HEK293 (cell line): Measurements from ENCODE around the gene GJC2.

Experiments used
- EGR2 ChIP-seq: fragments of 450-650 bp; formaldehyde crosslinking; IDR thresholded peaks from 2 replicates; pipeline ENCODE4 v1.5.1; 2016; ENCODE audit warnings: low read depth, missing biosample characterization, missing genetic modification characterization
- IKZF3 ChIP-seq: fragments of 450-650 bp; IDR thresholded peaks from 2 replicates; pipeline ENCODE4 v1.5.0; 2018; ENCODE audit warnings: missing biosample characterization, mild to moderate bottlenecking, missing genetic modification characterization, moderate library complexity
- KLF1 ChIP-seq: fragments of 450-650 bp; formaldehyde crosslinking; IDR thresholded peaks from 2 replicates; pipeline ENCODE4 v1.5.1; 2016; ENCODE audit warnings: missing biosample characterization, missing genetic modification characterization
- KLF16 ChIP-seq: fragments of 450-650 bp; formaldehyde crosslinking; IDR thresholded peaks from 2 replicates; pipeline ENCODE4 v1.5.1; 2017; ENCODE audit warnings: missing biosample characterization, missing genetic modification characterization
- KLF8 ChIP-seq: fragments of 450-650 bp; formaldehyde crosslinking; IDR thresholded peaks from 2 replicates; pipeline ENCODE4 v1.5.1; 2016; ENCODE audit warnings: missing biosample characterization, missing genetic modification characterization
- KLF9 ChIP-seq: fragments of 450-650 bp; formaldehyde crosslinking; IDR thresholded peaks from 2 replicates; pipeline ENCODE4 v1.5.1; 2016; ENCODE audit warnings: missing biosample characterization, missing genetic modification characterization, low read depth
- PRDM1 ChIP-seq: fragments of 450-650 bp; formaldehyde crosslinking; IDR thresholded peaks from 2 replicates; pipeline ENCODE4; 2016; ENCODE audit warnings: missing biosample characterization, missing genetic modification characterization
- REST ChIP-seq: fragments of 450-650 bp; formaldehyde crosslinking; IDR thresholded peaks from 2 replicates; pipeline ENCODE4 v1.5.1; 2016; ENCODE audit warnings: missing biosample characterization, missing genetic modification characterization
- SALL2 ChIP-seq: fragments of 450-650 bp; formaldehyde crosslinking; IDR thresholded peaks from 2 replicates; pipeline ENCODE4 v1.5.0; 2017; ENCODE audit warnings: missing biosample characterization, mild to moderate bottlenecking, missing genetic modification characterization, borderline replicate concordance
- YY1 ChIP-seq: fragments of 450-650 bp; formaldehyde crosslinking; IDR thresholded peaks from 2 replicates; pipeline ENCODE4 v1.5.1; 2018; ENCODE audit warnings: missing biosample characterization, missing genetic modification characterization
- ZBTB48 ChIP-seq: fragments of 450-650 bp; formaldehyde crosslinking; IDR thresholded peaks from 2 replicates; pipeline ENCODE4 v1.5.1; 2016; ENCODE audit warnings: missing biosample characterization, missing genetic modification characterization
- ZFHX2 ChIP-seq: fragments of 450-650 bp; formaldehyde crosslinking; conservative IDR thresholded peaks from 2 replicates; pipeline ENCODE4 v1.5.1; 2016; ENCODE audit warnings: missing biosample characterization, missing genetic modification characterization
- ZIC2 ChIP-seq: fragments of 450-650 bp; formaldehyde crosslinking; IDR thresholded peaks from 2 replicates; pipeline ENCODE4 v1.5.1; 2016; ENCODE audit warnings: missing biosample characterization, missing genetic modification characterization
- ZNF335 ChIP-seq: fragments of 450-650 bp; formaldehyde crosslinking; conservative IDR thresholded peaks from 2 replicates; pipeline ENCODE4 v1.5.1; 2016; ENCODE audit warnings: missing biosample characterization, missing genetic modification characterization
- ZNF341 ChIP-seq: fragments of 450-650 bp; formaldehyde crosslinking; IDR thresholded peaks from 2 replicates; pipeline ENCODE4; 2016; ENCODE audit warnings: low read depth, missing biosample characterization, missing genetic modification characterization
- ZNF366 ChIP-seq: fragments of 450-650 bp; formaldehyde crosslinking; conservative IDR thresholded peaks from 2 replicates; pipeline ENCODE4 v1.5.1; 2016; ENCODE audit warnings: missing biosample characterization, missing genetic modification characterization
- ZNF501 ChIP-seq: fragments of 450-650 bp; formaldehyde crosslinking; IDR thresholded peaks from 2 replicates; pipeline ENCODE4 v1.5.1; 2016; ENCODE audit warnings: missing biosample characterization, missing genetic modification characterization
- ZNF580 ChIP-seq: fragments of 450-650 bp; formaldehyde crosslinking; IDR thresholded peaks from 2 replicates; pipeline ENCODE4 v1.5.1; 2016; ENCODE audit warnings: missing biosample characterization, missing genetic modification characterization
- ZNF645 ChIP-seq: fragments of 450-650 bp; formaldehyde crosslinking; IDR thresholded peaks from 2 replicates; pipeline ENCODE4; 2016; ENCODE audit warnings: missing biosample characterization, missing genetic modification characterization
- ZNF660 ChIP-seq: fragments of 450-650 bp; IDR thresholded peaks from 2 replicates; pipeline ENCODE4 v1.5.1; 2018; ENCODE audit warnings: missing biosample characterization, mild to moderate bottlenecking, missing genetic modification characterization
- ZNF747 ChIP-seq: fragments of 450-650 bp; formaldehyde crosslinking; IDR thresholded peaks from 2 replicates; pipeline ENCODE4 v1.5.1; 2016; ENCODE audit warnings: missing biosample characterization, missing genetic modification characterization
- ZXDB ChIP-seq: fragments of 450-650 bp; formaldehyde crosslinking; IDR thresholded peaks from 2 replicates; pipeline ENCODE4 v1.5.1; 2016; ENCODE audit warnings: missing biosample characterization, missing genetic modification characterization
- TF ChIP-seq, protein P1 (sequence below): fragments of 450-650 bp; formaldehyde crosslinking; IDR thresholded peaks from 2 replicates; pipeline ENCODE4 v1.5.1; 2016; ENCODE audit warnings: missing biosample characterization, missing genetic modification characterization
- TF ChIP-seq, protein P2 (sequence below): fragments of 450-650 bp; formaldehyde crosslinking; IDR thresholded peaks from 2 replicates; pipeline ENCODE4 v1.5.1; 2016; ENCODE audit warnings: missing biosample characterization, missing genetic modification characterization
- TF ChIP-seq, protein P3 (sequence below): fragments of 450-650 bp; formaldehyde crosslinking; IDR thresholded peaks from 2 replicates; pipeline ENCODE4 v1.5.1; 2016; ENCODE audit warnings: missing biosample characterization, missing genetic modification characterization
- TF ChIP-seq, protein P4 (sequence below): fragments of 450-650 bp; formaldehyde crosslinking; conservative IDR thresholded peaks from 2 replicates; pipeline ENCODE4 v1.5.1; 2016; ENCODE audit warnings: low read depth, missing biosample characterization, missing genetic modification characterization

The GJC2 gene

DNA sequence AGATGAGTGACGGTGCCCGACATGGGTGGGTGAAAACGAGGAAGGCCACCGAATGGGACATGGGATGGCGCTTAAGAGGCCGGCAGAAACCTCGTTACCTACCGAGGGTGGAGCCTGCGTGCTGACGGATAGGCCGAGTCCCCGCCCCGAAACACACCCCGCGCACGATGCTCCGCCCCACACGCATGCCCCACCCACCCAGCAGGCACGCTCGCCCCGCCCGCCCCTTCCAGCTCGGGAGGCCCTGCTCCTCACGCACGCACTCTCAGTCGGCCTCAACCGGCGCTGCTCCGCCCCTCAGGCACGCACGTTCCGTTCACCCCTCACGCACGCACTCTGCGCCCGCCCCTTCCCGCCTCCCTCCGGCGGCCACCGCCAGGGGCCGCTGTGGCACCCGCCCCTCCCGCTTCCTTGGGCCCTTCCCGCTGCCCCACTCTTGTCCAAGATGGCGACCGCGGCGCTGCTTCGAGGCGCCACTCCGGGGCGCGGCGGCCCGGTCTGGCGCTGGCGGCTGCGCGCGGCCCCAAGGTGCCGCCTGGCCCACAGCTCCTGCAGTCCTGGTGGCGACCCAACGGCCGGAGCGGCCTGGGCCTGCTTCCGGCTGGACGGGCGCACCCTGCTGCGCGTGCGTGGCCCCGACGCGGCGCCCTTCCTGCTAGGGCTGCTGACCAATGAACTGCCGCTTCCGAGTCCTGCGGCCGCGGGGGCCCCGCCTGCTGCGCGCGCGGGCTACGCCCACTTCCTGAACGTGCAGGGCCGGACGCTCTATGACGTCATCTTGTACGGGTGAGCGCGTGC, 15.8 kb downstream of the GJC2 start, which contains the start of gene IBA57 (continued):
- TF ChIP-seq ZNF645 (no peak), ZNF335 (tag by site-specific recombination) (no peak; the same call in 1 of the 2 replicates), REST (tag by site-specific recombination) (0 out of 2 replicates have a peak, but pooled peaks have one; percentile 9), ZNF580 (tag by site-specific recombination) (peak; percentile 96), ZNF366 (no peak), ZNF747 (tag by site-specific recombination) (no peak), SALL2 (tag by site-specific recombination) (no peak), KLF16 (tag by site-specific recombination) (peak; percentile 92), ZNF660 (tag by site-specific recombination) (peak; percentile 98), ZFHX2 (tag by site-specific recombination) (peak; percentile 83), KLF1 (peak; percentile 96), YY1 (tag by site-specific recombination) (peak; percentile 98), ZBTB48 (no peak; the same call in 1 of the 2 replicates), EGR2 (tag by site-specific recombination) (peak; percentile 70), ZXDB (tag by site-specific recombination) (peak; percentile 89), KLF9 (tag by site-specific recombination) (peak; percentile 93), KLF8 (tag by site-specific recombination) (peak; percentile 97), ZIC2 (tag by site-specific recombination) (peak; percentile 90), ZNF341 (tag by site-specific recombination) (peak; percentile 26; the same call in 1 of the 2 replicates), ZNF501 (peak; percentile 57; the same call in 1 of the 2 replicates), PRDM1 (tag by site-specific recombination) (no peak), IKZF3 (tag by site-specific recombination) (peak; percentile 71; the same call in 1 of the 2 replicates)
- TF ChIP-seq, protein P1, sequence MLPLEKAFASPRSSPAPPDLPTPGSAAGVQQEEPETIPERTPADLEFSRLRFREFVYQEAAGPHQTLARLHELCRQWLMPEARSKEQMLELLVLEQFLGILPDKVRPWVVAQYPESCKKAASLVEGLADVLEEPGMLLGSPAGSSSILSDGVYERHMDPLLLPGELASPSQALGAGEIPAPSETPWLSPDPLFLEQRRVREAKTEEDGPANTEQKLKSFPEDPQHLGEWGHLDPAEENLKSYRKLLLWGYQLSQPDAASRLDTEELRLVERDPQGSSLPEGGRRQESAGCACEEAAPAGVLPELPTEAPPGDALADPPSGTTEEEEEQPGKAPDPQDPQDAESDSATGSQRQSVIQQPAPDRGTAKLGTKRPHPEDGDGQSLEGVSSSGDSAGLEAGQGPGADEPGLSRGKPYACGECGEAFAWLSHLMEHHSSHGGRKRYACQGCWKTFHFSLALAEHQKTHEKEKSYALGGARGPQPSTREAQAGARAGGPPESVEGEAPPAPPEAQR (tag by site-specific recombination) = 0 out of 2 replicates have a peak, but pooled peaks have one; percentile 27
- TF ChIP-seq, protein P2, sequence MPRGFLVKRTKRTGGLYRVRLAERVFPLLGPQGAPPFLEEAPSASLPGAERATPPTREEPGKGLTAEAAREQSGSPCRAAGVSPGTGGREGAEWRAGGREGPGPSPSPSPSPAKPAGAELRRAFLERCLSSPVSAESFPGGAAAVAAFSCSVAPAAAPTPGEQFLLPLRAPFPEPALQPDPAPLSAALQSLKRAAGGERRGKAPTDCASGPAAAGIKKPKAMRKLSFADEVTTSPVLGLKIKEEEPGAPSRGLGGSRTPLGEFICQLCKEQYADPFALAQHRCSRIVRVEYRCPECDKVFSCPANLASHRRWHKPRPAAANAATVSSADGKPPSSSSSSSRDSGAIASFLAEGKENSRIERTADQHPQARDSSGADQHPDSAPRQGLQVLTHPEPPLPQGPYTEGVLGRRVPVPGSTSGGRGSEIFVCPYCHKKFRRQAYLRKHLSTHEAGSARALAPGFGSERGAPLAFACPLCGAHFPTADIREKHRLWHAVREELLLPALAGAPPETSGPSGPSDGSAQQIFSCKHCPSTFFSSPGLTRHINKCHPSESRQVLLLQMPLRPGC (tag by site-specific recombination) = no peak; the same call in 1 of the 2 replicates
- TF ChIP-seq, protein P3, sequence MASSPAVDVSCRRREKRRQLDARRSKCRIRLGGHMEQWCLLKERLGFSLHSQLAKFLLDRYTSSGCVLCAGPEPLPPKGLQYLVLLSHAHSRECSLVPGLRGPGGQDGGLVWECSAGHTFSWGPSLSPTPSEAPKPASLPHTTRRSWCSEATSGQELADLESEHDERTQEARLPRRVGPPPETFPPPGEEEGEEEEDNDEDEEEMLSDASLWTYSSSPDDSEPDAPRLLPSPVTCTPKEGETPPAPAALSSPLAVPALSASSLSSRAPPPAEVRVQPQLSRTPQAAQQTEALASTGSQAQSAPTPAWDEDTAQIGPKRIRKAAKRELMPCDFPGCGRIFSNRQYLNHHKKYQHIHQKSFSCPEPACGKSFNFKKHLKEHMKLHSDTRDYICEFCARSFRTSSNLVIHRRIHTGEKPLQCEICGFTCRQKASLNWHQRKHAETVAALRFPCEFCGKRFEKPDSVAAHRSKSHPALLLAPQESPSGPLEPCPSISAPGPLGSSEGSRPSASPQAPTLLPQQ (tag by site-specific recombination) = peak; percentile 73
- TF ChIP-seq, protein P4, sequence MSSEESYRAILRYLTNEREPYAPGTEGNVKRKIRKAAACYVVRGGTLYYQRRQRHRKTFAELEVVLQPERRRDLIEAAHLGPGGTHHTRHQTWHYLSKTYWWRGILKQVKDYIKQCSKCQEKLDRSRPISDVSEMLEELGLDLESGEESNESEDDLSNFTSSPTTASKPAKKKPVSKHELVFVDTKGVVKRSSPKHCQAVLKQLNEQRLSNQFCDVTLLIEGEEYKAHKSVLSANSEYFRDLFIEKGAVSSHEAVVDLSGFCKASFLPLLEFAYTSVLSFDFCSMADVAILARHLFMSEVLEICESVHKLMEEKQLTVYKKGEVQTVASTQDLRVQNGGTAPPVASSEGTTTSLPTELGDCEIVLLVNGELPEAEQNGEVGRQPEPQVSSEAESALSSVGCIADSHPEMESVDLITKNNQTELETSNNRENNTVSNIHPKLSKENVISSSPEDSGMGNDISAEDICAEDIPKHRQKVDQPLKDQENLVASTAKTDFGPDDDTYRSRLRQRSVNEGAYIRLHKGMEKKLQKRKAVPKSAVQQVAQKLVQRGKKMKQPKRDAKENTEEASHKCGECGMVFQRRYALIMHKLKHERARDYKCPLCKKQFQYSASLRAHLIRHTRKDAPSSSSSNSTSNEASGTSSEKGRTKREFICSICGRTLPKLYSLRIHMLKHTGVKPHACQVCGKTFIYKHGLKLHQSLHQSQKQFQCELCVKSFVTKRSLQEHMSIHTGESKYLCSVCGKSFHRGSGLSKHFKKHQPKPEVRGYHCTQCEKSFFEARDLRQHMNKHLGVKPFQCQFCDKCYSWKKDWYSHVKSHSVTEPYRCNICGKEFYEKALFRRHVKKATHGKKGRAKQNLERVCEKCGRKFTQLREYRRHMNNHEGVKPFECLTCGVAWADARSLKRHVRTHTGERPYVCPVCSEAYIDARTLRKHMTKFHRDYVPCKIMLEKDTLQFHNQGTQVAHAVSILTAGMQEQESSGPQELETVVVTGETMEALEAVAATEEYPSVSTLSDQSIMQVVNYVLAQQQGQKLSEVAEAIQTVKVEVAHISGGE = peak; percentile 25; the same call in 1 of the 2 replicates
